ENCODE results near the gene GJD4.

DNA sequence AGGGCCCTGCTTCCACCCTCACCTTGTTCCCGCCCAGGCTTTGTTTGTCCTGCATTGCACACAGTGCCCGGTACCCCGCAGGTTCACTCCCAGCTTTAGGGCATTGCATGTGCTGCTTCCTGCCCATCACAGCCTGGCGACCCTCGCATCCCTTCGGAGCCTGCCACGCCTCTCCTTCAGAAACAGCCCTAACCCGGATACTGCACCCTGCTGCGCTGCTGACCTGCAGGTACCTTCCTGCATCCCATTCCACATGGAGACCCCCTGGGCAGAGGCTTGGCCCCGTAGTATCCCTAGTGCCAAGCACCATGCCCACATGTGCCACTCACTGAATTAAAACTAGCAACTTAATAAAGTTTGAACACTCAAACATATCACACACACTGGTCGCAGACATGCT is 19.8 kb upstream of the GJD4 start:
- TF ChIP-seq POLR2A (IDR thresholded peaks at IDR 0.05; ENCODE audit: low read depth, low read length), result no peak
- TF ChIP-seq EZH2 (IDR thresholded peaks at IDR 0.05; ENCODE audit: borderline replicate concordance, low read depth, low read length, severe bottlenecking), result no peak
- TF ChIP-seq, protein P1, sequence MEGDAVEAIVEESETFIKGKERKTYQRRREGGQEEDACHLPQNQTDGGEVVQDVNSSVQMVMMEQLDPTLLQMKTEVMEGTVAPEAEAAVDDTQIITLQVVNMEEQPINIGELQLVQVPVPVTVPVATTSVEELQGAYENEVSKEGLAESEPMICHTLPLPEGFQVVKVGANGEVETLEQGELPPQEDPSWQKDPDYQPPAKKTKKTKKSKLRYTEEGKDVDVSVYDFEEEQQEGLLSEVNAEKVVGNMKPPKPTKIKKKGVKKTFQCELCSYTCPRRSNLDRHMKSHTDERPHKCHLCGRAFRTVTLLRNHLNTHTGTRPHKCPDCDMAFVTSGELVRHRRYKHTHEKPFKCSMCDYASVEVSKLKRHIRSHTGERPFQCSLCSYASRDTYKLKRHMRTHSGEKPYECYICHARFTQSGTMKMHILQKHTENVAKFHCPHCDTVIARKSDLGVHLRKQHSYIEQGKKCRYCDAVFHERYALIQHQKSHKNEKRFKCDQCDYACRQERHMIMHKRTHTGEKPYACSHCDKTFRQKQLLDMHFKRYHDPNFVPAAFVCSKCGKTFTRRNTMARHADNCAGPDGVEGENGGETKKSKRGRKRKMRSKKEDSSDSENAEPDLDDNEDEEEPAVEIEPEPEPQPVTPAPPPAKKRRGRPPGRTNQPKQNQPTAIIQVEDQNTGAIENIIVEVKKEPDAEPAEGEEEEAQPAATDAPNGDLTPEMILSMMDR (IDR thresholded peaks at IDR 0.05; ENCODE audit: extremely low read depth in 1 of 2, insufficient read depth in 1 of 2, low read depth in 1 of 2, low read length in 2 of 2), result no peak
- no peak for TF ChIP-seq POLR2AphosphoS5 (IDR thresholded peaks at IDR 0.05; ENCODE audit: insufficient read depth, low read depth, low read length)
- no peak for TF ChIP-seq JUN (IDR thresholded peaks at IDR 0.05; ENCODE audit: borderline replicate concordance, insufficient read depth, insufficient read length, low read depth)
- no peak for TF ChIP-seq GATA2 (IDR thresholded peaks at IDR 0.05; ENCODE audit: insufficient read depth, insufficient read length, low read depth, low read length)
